Esophagus muscularis mucosa (tissue), 3 donors: ENCODE data around the gene PSKH1.

Experiments used
- CTCF ChIP-seq, 3 experiments: fragments of 200-600 bp in 2 of 3; fragments of 450-650 bp in 1 of 3; sonication (generic) in 2 of 3; IDR thresholded peaks; one replicate each; pipeline ENCODE4 v1.5.1; 2017 to 2019; ENCODE audit warnings: antibody characterized with exemption in 3 of 3, mild to moderate bottlenecking in 2 of 3, moderate library complexity in 1 of 3
- POLR2A ChIP-seq: fragments of 450-650 bp; IDR thresholded peaks from one replicate; pipeline ENCODE4 v1.6.1; 2017; ENCODE audit warnings: antibody characterized with exemption, moderate library complexity, mild to moderate bottlenecking, low read depth

- no peak for TF ChIP-seq CTCF (IDR thresholded peaks at IDR 0.05)
- no peak for TF ChIP-seq POLR2A
Measured at GRCh38 chr16:67948015-67948414, 55.0 kb downstream of the PSKH1 start.
